Urothelium cell line (cell line): ENCODE data around the gene RUFY1.
A peak's percentile ranks its signal among the peaks of the same experiment; 100 is the strongest.
"Not testable (repeated sequence)": the region's sequence is repeated elsewhere in the genome, so short reads cannot be mapped to it uniquely, and the experiment has no call there.

Source experiments
- DNase-seq: peaks from one replicate; pipeline ENCODE4 v3.0.0; 2011; ENCODE audit warnings: low spot score, mixed read lengths
- FAIRE-seq: peaks from 2 replicates; lab custom pipeline; 2011; peaks lifted over from hg19 to GRCh38; lab: Jason Lieb, UNC

Gene RUFY1

GRCh38 chr5:179620293-179620692, 69.9 kb downstream of the RUFY1 start:
- FAIRE-seq = no peak
- no peak for DNase-seq

- no peak for DNase-seq
- FAIRE-seq = no peak
Observed at GRCh38 chr5:179620703-179621350, 70.5 kb downstream of the RUFY1 start.

GRCh38 chr5:179621551-179622214, 71.3 kb downstream of the RUFY1 start:
- no peak for DNase-seq
- no peak for FAIRE-seq

GRCh38 chr5:179623003-179623905, 72.9 kb downstream of the RUFY1 start, which contains the start of gene HNRNPH1:
Gene HNRNPH1 (minus strand): TSS chr5:179623671. CDS start chr5:179623133, 538 bp downstream.
- DNase-seq = peak; percentile 97
- FAIRE-seq = no peak

- FAIRE-seq = no peak
- DNase-seq = peak; percentile 64
Observed at GRCh38 chr5:179623906-179624741, 73.8 kb downstream of the RUFY1 start.

GRCh38 chr5:179624841-179625271, 74.5 kb downstream of the RUFY1 start:
- DNase-seq (no peak), FAIRE-seq (no peak)

GRCh38 chr5:179633501-179634369, 83.4 kb downstream of the RUFY1 start:
- DNase-seq, FAIRE-seq: not testable (repeated sequence)

- FAIRE-seq, DNase-seq: not testable (repeated sequence)
Observed at GRCh38 chr5:179634370-179635172, 84.2 kb downstream of the RUFY1 start.

- not testable (repeated sequence) for FAIRE-seq, DNase-seq
Observed at GRCh38 chr5:179639296-179639695, 88.9 kb downstream of the RUFY1 start.

- DNase-seq, FAIRE-seq: not testable (repeated sequence)
Observed at GRCh38 chr5:179641745-179642144, 91.4 kb downstream of the RUFY1 start.

GRCh38 chr5:179642626-179643025, 92.3 kb downstream of the RUFY1 start:
- not testable (repeated sequence) for FAIRE-seq

GRCh38 chr5:179643141-179643920, 93.0 kb downstream of the RUFY1 start:
- FAIRE-seq, DNase-seq: not testable (repeated sequence)

More at GRCh38 chr5:179642626-179643025, 92.3 kb downstream of the RUFY1 start:
- not testable (repeated sequence) for DNase-seq

- FAIRE-seq, DNase-seq: not testable (repeated sequence)
Observed at GRCh38 chr5:179644766-179645165, 94.4 kb downstream of the RUFY1 start.

- DNase-seq (no peak), FAIRE-seq (no peak)
Observed at GRCh38 chr5:179648410-179648809, 98.1 kb downstream of the RUFY1 start.

GRCh38 chr5:179649166-179649703, 98.9 kb downstream of the RUFY1 start:
- DNase-seq, FAIRE-seq: not testable (repeated sequence)

- DNase-seq, FAIRE-seq: not testable (repeated sequence)
Observed at GRCh38 chr5:179650245-179650644, 99.9 kb downstream of the RUFY1 start.

- DNase-seq, FAIRE-seq: not testable (repeated sequence)
Observed at GRCh38 chr5:179653135-179653534, 102.8 kb downstream of the RUFY1 start.
